Spinal cord (tissue), 10 donors: ENCODE measurements around the gene NOL4L. TPM values are rescaled to one million over a fixed set of nuclear protein-coding genes. Genes with fewer than 3 reads are reported as not detected.
A peak's percentile ranks its signal among the peaks of the same experiment; 100 is the strongest.

ENCODE experiments used
- DNase-seq, 6 donors: peaks; one replicate each; pipeline versions ENCODE4 v3.0.0 to v3.0.0-alpha.2; 2013 to 2015; ENCODE audit warnings: low spot score in 6 of 6, low read depth in 4 of 6
- H3K27ac ChIP-seq: one replicate; pipeline ENCODE4 v1.5.1; 2013; ENCODE audit warnings: low read depth, low read length, control low read depth
- H3K27me3 ChIP-seq: one replicate; pipeline ENCODE4 v1.6.1; 2013; ENCODE audit warnings: low read length; ENCODE audit not compliant: control insufficient read depth, insufficient read depth
- H3K36me3 ChIP-seq: one replicate; pipeline ENCODE4 v1.6.1; 2013; ENCODE audit warnings: low read length; ENCODE audit not compliant: control insufficient read depth, insufficient read depth
- H3K4me1 ChIP-seq: one replicate; pipeline ENCODE4 v1.6.1; 2013; ENCODE audit warnings: low read length; ENCODE audit not compliant: control insufficient read depth, insufficient read depth
- H3K4me3 ChIP-seq: one replicate; pipeline ENCODE4 v1.5.1; 2013; ENCODE audit warnings: low read depth, low read length, control low read depth
- H3K9me3 ChIP-seq: one replicate; pipeline ENCODE4 v1.6.1; 2013; ENCODE audit warnings: low read length; ENCODE audit not compliant: control insufficient read depth, insufficient read depth
- WGBS: methylation state at CpG from one replicate; pipeline ENCODE4 v1.1.5; 2013; ENCODE audit warnings: missing lambda C conversion rate; ENCODE audit not compliant: insufficient coverage; 5-methylcytosine and 5-hydroxymethylcytosine counted together
- polyA plus RNA-seq, 2 donors: library from polyadenylated mRNA; unstranded; fragments of 120-200 nt; gene quantifications; one replicate each; pipeline ENCODE4 v1.2.1, GENCODE V29; 2013; ENCODE audit not compliant: insufficient read length in 2 of 2
- total RNA-seq, 2 donors: library from RNA; depleted of rRNA in 1 of 2; stranded (reverse); fragments of 120-200 nt in 1 of 2; fragments of >200 nt in 1 of 2; gene quantifications; one replicate each; pipeline versions ENCODE4 v1.2.3 to v1.2.4, GENCODE V29; 2013 to 2014
- donor health status: healthy.

The NOL4L gene
- total and polyA plus RNA-seq, 4 donors, result 13.3 to 67.6 (median 44.5) TPM

DNA sequence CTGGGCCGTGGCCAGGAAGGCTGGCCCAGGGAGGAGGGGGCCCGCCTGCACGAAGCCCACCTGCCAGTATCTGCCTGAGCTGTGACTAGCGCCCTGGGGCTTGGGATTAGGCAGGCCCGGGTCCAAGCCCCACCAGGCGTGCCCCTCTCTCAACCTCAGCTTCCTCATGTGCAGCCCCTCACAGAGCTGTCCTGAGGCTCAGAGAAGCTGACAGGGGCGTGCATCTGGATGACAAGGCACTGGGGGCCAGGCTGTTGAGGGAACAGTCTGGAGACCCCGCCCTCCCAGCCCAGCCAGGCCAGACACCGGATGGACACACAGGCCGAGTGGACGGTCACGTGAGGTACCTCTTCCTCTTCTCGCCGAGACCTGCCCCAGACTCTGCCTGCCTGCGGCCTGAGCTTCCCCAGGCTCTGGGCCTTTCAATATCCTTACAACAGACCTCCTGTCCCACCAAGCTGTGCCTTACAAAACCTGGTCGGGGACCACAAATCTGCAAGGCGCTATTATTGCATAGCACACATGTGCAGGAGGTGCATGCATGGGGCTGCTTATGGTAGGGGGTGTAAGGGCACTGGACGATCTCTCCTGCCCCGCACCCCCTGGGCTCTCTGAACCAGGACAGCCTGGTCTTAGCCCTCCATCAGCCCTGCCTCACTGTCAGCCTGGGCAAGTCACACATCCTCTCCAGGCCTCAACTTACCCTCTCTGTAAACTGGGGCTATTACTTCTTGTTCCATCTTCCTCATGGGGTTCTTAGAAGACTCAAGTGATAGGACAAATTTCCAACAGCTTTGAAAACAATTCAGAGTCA, 20.0 kb downstream of the NOL4L start:
- Histone ChIP-seq H3K27me3 (no peaks in the 10 kb centered on the region), H3K9me3 (no peaks in the 10 kb centered on the region), H3K27ac (peak overlapping the region; percentile 33), H3K4me3 (no peak overlapping the region), H3K4me1 (peaks cover 57% of the 10 kb centered on the region), H3K36me3 (peaks cover 11% of the 10 kb centered on the region)
- 76% methylated on average over 16 of the region's 19 CpGs for WGBS
- DNase-seq, result no peak

DNA sequence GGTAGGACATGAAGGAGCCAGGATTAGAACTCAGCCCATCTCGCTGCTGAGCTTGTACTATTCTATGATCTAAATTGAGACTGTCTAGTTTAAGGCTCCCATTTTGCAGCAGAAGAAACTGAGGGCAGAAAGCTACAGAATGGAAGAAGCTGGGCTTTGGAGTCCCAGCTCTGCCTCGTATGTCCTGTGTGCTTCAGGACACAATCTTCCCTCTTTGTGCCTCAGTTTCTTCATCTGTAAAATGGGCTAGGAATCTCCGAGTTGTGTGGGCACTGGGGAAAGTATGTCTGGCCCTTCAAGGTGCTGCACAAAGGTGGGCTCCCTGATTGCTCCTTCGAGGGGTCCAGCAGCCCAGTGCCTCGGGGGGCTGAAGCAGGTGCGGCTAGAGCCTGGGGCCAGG, 20.7 kb downstream of the NOL4L start:
- peaks cover 62% of the 10 kb centered on the region for H3K4me1 ChIP-seq
- peak overlapping the region; percentile 33 for H3K27ac ChIP-seq
- no peak for DNase-seq
- 87% methylated on average over 6 of the region's 6 CpGs for WGBS
- H3K4me3 ChIP-seq, result no peak overlapping the region
- H3K9me3 ChIP-seq, result no peaks in the 10 kb centered on the region
- H3K36me3 ChIP-seq, result peaks cover 16% of the 10 kb centered on the region
- no peaks in the 10 kb centered on the region for H3K27me3 ChIP-seq

DNA sequence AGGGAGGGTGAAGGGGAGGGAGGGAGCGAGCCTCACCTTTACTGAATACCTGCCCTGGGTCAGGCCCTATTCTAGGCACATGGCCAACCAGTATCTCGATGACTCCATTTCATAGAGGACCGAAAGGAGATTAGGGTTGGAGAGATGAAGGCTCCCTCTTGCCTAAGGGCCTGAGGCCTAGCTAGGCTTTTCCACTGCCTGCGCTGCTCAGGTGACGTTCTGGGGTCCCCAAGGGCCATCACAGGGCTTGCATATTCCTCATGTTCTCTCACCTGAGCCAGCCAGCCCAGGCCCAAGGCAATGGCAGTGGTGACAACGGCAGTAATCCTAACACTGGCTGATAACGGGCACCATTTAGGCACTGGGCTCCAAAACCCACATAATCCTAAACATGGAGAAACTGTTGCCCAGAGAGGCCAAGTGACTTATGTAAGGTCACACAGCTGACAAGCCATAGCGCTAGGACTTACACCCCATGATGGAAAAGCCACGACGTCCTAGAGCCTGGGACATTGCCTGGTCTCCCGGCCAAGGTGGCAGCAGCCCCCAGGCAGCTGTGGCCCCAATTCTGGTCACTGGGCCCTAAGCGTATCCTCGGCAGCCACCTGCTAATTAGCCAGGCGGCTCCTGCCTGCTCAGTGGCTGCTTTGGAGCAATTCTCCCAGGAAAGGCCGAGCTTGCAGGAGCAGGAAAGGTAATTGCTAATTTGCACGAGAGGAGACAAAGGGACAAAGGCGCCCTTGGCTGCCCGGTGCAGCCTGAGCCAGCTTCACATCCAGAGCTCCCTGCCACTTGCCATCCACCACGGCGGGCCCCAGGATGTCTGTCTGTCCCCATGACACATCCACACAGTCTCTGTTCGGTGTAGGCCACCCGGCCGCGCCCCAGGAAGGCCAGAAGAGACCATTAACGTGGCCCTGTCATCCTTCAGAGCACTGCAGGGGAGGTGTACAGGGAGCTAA, 21.5 kb downstream of the NOL4L start:
- WGBS, result 69% methylated on average over 22 of the region's 25 CpGs
- H3K4me3 ChIP-seq, result no peak overlapping the region
- H3K4me1 ChIP-seq, result peaks cover 68% of the 10 kb centered on the region
- no peak for DNase-seq
- H3K9me3 ChIP-seq, result no peaks in the 10 kb centered on the region
- no peaks in the 10 kb centered on the region for H3K27me3 ChIP-seq
- H3K36me3 ChIP-seq, result peaks cover 19% of the 10 kb centered on the region
- no peak overlapping the region for H3K27ac ChIP-seq

DNA sequence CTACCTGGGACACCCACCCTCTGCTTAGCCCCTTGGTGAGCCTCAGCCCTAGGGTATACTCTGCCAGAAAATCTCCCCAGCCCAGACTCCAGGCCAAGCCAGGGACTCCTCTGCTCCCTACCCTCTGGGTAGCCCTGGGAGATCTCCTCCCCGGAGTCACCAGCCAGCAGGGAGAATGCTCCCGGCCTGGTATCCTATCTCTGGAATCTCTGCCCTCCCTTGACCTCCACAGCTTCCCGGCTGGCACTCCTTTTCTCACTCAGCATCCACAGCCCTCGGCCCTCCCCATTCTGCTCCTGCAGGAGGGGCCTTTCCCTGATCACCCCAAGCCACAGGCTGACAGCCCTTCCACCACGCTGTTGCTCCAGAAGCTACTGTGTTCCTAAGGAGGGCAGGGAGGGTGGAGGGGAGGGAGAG, 22.6 kb downstream of the NOL4L start:
- peaks cover 72% of the 10 kb centered on the region for H3K4me1 ChIP-seq
- no peaks in the 10 kb centered on the region for H3K9me3 ChIP-seq
- DNase-seq, result no peak
- 42% methylated on average over 3 of the region's 5 CpGs for WGBS
- no peak overlapping the region for H3K27ac ChIP-seq
- no peak overlapping the region for H3K4me3 ChIP-seq
- no peaks in the 10 kb centered on the region for H3K27me3 ChIP-seq
- peaks cover 21% of the 10 kb centered on the region for H3K36me3 ChIP-seq

DNA sequence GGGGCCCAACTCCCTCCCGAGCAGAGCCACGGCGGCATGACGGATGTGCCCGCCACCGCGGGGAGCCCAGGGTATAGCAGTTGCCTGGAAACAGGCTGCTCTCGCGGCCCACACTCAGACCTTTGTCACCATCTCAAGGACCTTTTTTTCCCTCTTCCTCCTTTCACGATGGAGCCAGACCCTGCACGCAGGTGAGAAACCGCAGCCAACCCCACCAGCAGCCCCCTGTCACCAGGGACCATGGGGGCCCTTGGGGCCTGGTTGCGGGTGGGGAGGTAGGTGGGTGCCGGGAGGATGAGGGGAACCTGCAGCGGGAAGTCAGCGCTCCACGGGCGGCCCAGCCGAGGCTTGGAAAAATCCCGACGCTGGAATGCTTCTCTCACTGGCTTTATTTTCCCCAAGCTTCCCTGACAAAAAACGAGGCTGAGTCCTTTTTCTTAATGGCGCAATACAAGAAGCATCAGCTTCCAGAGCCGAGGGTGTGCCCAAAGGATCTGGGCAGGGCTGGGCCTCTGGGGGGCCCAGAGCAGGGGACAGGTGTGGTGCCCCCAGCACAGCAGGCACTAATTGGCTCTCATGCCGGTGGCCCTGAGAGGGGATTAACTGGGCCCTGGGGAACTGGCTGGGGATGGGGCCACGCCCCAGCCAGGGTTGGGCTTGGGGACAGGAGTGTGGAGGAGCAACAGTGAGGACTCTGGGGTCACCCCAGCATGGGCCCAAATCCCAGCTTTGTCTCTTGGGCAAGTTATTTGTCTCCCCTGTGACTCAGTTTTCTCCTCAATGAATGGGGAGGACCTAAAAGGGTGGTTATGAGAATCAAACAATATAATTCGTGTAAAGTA, 23.9 kb downstream of the NOL4L start:
- H3K4me1 ChIP-seq, result peaks cover 68% of the 10 kb centered on the region
- peak overlapping the region; percentile 38 for H3K27ac ChIP-seq
- WGBS, result 5% methylated on average over 20 of the region's 27 CpGs
- DNase-seq, result peak in 2 of 6 donors; percentile 59 to 81
- no peaks in the 10 kb centered on the region for H3K9me3 ChIP-seq
- H3K27me3 ChIP-seq, result no peaks in the 10 kb centered on the region
- no peak overlapping the region for H3K4me3 ChIP-seq
- H3K36me3 ChIP-seq, result peaks cover 21% of the 10 kb centered on the region

DNA sequence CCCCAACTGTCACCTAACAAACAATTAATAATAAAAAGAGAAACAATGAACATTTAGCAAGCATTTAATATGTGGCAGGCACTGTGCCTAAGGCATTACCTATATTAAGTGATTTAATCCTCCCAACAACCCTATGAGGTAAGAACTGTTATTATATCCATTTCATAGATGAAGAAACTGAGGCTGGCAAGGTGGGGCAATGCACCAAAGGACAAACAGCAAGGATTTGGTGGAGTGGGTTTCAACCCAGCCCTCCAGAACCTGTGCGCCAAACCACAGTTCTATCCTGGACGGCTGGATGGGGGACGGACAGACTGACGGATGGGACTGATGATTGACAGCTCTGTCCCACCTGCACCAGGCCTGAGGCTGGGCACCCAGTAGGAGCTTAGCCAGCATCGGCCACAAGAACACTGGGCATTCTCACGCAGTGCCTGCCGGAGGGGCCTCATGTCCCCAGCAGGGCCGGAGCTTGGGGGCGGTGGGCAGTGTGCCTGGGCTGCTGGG, 24.6 kb downstream of the NOL4L start:
- 19% methylated on average over 9 of the region's 9 CpGs for WGBS
- H3K4me3 ChIP-seq, result no peak overlapping the region
- peak overlapping the region; percentile 29 for H3K27ac ChIP-seq
- peaks cover 68% of the 10 kb centered on the region for H3K4me1 ChIP-seq
- H3K9me3 ChIP-seq, result no peaks in the 10 kb centered on the region
- H3K36me3 ChIP-seq, result peaks cover 21% of the 10 kb centered on the region
- no peak for DNase-seq
- H3K27me3 ChIP-seq, result no peaks in the 10 kb centered on the region

DNA sequence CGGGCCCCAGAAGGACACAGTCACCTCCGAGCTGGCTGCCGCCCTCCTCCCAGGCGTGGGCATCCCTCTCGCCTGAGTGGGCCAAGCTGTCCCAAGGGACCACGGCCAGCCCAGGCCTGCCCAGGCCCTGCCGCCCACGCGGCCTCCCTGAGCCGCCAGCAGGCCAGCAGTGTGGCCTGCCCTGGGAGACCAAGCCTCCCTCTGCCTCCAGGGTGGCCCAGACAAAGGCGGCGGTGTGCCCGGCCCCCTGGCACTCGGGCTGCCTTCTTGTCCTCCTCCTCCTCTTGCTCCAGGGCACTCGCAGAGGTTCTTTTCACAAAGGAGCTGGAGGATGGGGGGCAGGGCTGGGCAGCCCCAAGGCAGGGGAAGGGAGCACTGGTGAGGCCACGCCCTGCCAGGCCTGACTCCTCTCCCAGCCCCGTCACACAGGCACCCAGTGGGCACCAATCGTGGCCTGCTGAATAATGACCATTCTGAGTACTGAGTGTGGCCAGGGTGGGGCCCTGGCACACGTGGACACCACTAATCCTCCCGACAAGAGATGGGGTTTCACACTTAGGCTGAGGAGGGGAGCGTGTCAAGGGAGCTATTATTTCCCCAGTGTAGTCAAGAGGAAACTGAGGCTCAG, 25.3 kb downstream of the NOL4L start:
- Histone ChIP-seq H3K4me3 (no peak overlapping the region), H3K4me1 (peaks cover 66% of the 10 kb centered on the region), H3K27me3 (no peaks in the 10 kb centered on the region), H3K36me3 (peaks cover 18% of the 10 kb centered on the region), H3K27ac (no peak overlapping the region), H3K9me3 (no peaks in the 10 kb centered on the region)
- DNase-seq, result peak in 1 of 6 donors; percentile 38
- WGBS, result 45% methylated on average over 19 of the region's 21 CpGs

GRCh38 chr20:32559205-32559752, 25.9 kb downstream of the NOL4L start:
- Histone ChIP-seq H3K4me1 (peaks cover 61% of the 10 kb centered on the region), H3K9me3 (no peaks in the 10 kb centered on the region), H3K36me3 (peaks cover 15% of the 10 kb centered on the region), H3K4me3 (no peak overlapping the region), H3K27me3 (no peaks in the 10 kb centered on the region), H3K27ac (no peak overlapping the region)
- DNase-seq, result no peak
- whole genome bisulfite sequencing, result 77% methylated on average over 7 of the region's 7 CpGs
